NCI-H1417 treated with DMSO at 0.1 percent for 48 hours (cell line): ENCODE data around the gene ATP1A2.

Experiments used
- DNase-seq: peaks from one replicate; lab custom pipeline; 2025; lab: John Stamatoyannopoulos, UW

The ATP1A2 gene

GRCh38 chr1:160146107-160146506 lies 30.5 kb downstream of the ATP1A2 start:
- no peak for DNase-seq

DNA sequence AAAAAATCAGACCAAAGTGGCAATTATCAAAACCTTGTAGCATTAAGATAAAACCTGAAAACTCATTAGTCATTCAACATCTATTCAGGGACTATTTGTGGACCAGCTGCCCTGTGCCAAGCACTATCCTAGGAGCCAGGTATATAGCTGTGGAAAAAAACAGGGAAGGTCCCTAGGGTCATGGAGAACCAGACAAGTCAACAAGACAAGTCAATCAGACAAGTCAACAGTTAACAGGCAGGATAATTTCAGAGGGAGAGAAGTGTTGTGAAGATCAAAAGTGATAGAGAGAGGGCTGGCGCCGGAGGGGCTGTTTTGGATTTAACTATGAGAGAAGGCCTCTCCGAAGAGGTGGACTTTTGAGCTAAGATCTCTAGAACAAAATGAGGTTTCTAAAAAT lies 32.6 kb downstream of the ATP1A2 start:
- no peak for DNase-seq

- no peak for DNase-seq
Measured at GRCh38 chr1:160149233-160149632, 33.7 kb downstream of the ATP1A2 start.

GRCh38 chr1:160149716-160150115 lies 34.2 kb downstream of the ATP1A2 start:
- no peak for DNase-seq

- DNase-seq = no peak
Measured at GRCh38 chr1:160151303-160151702, 35.7 kb downstream of the ATP1A2 start, which contains the start of gene ATP1A4. ATP1A4 (plus strand) TSS chr1:160151603; CDS start chr1:160152041, 438 bp downstream.

DNA sequence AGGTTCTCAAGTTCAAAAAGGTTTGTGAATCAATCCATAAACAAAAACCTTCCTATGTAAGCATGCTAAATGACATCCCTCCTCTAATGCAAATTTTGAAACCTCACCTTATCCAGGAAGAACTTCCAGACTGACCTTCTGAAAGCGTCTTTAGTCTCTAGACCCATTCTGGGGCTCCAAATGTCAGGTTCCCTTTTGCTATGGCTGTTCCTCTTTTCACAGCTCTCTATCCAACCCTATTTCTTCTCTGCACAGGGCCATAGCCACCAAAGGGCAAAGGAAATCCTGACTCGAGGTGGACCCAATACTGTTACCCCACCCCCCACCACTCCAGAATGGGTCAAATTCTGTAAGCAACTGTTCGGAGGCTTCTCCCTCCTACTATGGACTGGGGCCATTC lies 39.2 kb downstream of the ATP1A2 start:
- no peak for DNase-seq

DNA sequence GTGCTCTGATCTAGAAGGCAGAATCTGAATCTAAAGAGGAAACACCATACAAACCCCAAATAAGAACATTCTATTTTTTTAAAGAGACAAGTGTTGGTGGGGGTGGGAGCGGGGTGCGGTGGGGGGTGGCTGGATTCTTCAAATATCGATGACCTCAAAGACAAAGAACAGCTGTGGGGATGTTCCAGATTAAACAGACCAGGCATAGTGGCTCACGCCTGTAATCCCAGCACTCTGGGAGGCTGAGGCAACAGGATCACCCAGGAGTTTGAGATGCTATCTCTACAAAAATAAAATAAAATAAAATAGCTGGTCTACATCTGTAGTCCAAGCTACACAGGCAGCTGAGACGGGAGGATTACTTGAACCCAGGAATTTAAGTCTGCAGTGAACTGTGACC lies 40.8 kb downstream of the ATP1A2 start:
- DNase-seq = no peak

DNA sequence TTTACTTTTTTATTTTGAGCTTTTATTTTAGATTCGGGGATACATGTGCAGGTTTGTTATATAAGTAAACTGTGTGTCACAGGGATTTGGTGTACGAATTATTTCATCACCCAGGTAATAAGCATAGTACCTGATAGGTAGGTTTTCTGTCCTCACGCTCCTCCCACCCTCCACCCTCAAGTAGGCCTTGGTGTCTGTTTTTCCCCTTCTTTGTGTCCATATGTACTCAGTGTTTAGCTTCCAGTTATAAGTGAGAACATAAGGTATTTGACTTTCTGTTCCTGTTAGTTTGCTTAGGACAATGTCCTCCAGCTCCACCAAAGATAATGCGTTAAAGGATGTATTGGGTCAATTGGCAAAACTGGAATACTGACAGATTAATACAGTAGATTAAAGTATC lies 41.6 kb downstream of the ATP1A2 start:
- no peak for DNase-seq

- no peak for DNase-seq
Measured at GRCh38 chr1:160158031-160158430, 42.5 kb downstream of the ATP1A2 start.

GRCh38 chr1:160158534-160158933 lies 43.0 kb downstream of the ATP1A2 start:
- DNase-seq = no peak

DNA sequence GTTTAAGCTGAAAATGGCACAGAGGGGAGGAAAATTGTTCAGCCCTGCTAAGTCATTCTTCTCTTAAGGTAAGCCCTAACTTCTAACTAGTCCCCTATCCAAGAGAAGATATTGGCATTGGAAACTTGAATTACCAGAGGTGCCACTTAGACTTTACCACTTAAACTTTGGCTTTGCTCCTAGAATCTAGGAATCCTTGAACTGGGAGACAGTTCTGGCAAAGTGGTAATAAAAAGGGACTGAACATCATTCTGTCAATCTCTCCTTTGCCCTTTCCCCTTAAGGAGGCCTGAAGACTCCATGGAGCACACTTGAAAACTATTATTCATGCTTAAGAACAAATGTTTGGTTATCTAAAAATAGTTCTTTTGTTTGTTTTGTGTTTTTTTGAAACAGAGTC lies 44.3 kb downstream of the ATP1A2 start:
- no peak for DNase-seq

- DNase-seq = no peak
Measured at GRCh38 chr1:160161965-160162705, 46.6 kb downstream of the ATP1A2 start.

- DNase-seq = no peak
Measured at GRCh38 chr1:160162931-160163330, 47.4 kb downstream of the ATP1A2 start.

- DNase-seq = no peak
Measured at GRCh38 chr1:160163615-160164014, 48.1 kb downstream of the ATP1A2 start.

GRCh38 chr1:160164121-160164520 lies 48.6 kb downstream of the ATP1A2 start:
- DNase-seq = no peak

GRCh38 chr1:160166166-160166868 lies 50.8 kb downstream of the ATP1A2 start:
- DNase-seq = no peak

GRCh38 chr1:160167056-160167455 lies 51.5 kb downstream of the ATP1A2 start:
- no peak for DNase-seq

DNA sequence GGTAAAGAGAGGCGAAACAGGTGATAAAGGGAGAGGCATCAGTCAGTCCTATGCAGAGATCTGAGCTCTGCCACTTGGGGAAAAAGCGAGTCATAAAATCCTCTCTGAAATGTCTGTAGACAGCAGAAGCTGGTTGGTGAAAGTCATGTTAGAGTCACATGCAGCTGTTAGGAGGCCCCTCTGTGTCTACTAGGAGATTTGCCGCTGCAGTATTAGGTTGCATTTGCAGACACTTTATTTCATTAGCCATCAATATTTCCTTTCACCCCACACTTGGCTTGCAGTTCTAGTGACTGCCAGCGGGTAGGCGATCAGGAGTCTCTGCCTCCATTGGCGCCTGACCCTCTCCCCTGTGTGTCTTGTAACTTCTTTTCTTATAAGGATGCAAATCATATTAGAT lies 52.0 kb downstream of the ATP1A2 start:
- no peak for DNase-seq

- no peak for DNase-seq
Measured at GRCh38 chr1:160168016-160168415, 52.5 kb downstream of the ATP1A2 start.

DNA sequence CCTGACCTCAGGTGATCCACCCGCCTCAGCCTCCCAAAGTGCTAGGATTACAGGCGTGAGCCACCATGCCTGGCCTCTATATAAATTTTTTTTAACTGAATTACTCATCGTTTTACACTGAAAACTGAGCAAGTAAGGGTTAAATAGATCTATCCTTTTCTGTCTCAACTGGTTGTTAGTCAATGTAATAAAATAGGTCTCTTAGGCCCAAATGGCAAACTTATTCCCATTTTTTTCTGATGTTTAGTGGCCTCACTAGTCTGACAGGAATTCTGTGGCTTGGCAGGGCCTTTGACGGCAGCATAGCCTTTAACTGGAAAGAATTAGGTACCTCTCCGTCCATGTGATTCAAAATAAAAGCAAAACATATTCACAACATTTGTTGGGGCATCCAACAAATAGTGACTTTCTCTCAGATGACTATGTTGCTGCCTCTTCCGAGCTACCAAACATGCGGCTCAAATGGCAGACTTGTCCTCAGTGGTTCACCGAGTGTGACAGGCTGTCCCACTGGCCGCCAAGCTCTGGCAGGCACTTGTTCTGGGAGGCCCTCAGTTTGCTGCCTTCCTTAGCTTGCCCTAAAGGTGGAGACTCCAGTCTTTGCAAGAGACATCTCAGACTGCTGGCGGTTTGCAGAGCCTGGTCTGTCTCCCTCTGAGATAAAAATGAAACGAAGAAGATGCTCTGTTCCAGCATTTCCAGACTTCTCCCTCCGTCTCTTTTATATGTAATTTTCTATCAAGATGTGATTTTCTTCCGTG lies 53.2 kb downstream of the ATP1A2 start:
- DNase-seq = no peak

DNA sequence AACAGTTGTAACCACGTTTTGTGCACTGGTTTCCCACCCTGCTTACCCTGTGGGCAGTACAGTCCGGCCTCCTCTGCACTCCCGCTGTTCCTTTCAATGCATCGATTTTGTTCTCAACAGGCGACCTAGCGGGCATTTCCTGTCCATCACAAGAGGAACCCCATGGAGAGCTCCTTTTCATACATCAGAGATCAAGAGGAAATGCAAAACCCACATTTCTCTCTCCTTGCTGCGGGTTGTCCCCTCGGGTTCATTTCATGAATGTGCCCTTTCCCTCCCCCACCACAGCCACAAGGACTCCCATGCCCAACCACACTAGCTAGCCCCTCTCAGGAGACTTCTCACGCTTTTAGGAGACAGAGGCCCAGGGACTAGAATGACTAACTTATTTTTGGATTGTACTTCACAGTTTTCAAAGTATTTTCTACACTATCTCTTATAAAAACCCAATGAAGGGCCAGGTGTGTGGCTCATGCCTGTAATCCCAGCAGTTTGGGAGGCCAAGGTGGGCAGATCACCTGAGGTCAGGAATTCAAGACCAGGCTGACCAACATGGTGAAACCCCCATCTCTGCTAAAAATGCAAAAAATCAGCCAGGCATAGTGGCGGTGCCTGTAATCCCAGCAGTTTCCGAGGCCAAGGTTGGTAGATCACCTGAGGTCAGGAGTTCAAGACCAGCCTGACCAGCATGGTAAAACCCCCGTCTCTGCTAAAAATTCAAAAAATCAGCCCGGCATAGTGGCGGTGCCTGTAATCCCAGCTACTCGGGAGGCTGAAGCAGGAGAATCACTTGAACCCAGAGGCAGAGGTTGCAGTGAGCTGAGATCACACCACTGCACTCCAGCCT lies 54.2 kb downstream of the ATP1A2 start:
- DNase-seq = peak; percentile 80

DNA sequence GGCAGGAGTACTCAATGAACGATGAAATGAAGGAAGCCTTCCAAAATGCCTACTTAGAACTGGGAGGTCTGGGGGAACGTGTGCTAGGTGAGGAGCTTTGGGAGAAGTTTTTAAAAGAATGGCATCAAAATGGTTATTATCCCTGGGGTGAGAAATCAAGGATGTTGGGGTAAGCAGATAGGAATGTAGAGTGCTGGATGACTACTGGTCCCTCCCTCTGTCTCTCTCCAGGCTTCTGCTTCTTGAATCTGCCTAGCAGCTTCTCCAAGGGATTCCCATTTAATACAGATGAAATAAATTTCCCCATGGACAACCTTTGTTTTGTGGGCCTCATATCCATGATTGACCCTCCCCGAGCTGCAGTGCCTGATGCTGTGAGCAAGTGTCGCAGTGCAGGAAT lies 55.8 kb downstream of the ATP1A2 start:
- DNase-seq = no peak
